Measurements from ENCODE around the gene MTFR1L.

MTFR1L gene

GRCh38 chr1:25808481-25809244 is 11.1 kb upstream of the MTFR1L start:
- no peak for DNase-seq

- DNase-seq: no peak
These were observed 10.3 kb upstream of the MTFR1L start for GRCh38 chr1:25809283-25809926.

- no peak for DNase-seq
These were observed 9.8 kb upstream of the MTFR1L start for GRCh38 chr1:25809929-25810328.

- DNase-seq: peak; percentile 38
These were observed 9.1 kb upstream of the MTFR1L start for GRCh38 chr1:25810341-25811299.

GRCh38 chr1:25811384-25812082 is 8.2 kb upstream of the MTFR1L start:
- no peak for DNase-seq

GRCh38 chr1:25813071-25813733 is 6.6 kb upstream of the MTFR1L start:
- DNase-seq: no peak

- DNase-seq: no peak
These were observed 5.9 kb upstream of the MTFR1L start for GRCh38 chr1:25813734-25814471.

GRCh38 chr1:25814549-25815087 is 5.1 kb upstream of the MTFR1L start:
- no peak for DNase-seq

GRCh38 chr1:25815208-25816111 is 4.3 kb upstream of the MTFR1L start:
- DNase-seq: no peak

GRCh38 chr1:25816112-25816718 is 3.5 kb upstream of the MTFR1L start:
- no peak for DNase-seq

- no peak for DNase-seq
These were observed 1.8 kb upstream of the MTFR1L start for GRCh38 chr1:25817840-25818501.

GRCh38 chr1:25818569-25818968 is 1.2 kb upstream of the MTFR1L start:
- no peak for DNase-seq

GRCh38 chr1:25820247-25821111 is 725 bp downstream of the MTFR1L start:
- peak; percentile 64 for DNase-seq

- no peak for DNase-seq
These were observed 1.3 kb downstream of the MTFR1L start for GRCh38 chr1:25821112-25821476.

GRCh38 chr1:25821630-25822091 is 1.9 kb downstream of the MTFR1L start:
- no peak for DNase-seq

GRCh38 chr1:25825605-25826004 is 5.9 kb downstream of the MTFR1L start:
- no peak for DNase-seq

GRCh38 chr1:25826571-25826970 is 6.8 kb downstream of the MTFR1L start:
- DNase-seq: no peak

- DNase-seq: no peak
These were observed 8.7 kb downstream of the MTFR1L start for GRCh38 chr1:25828491-25828890.

Data from fibroblast of skin of right biceps (primary cell).